GM18511 (cell line): ENCODE results near the gene PPIF.

Experiments
- ATAC-seq: cut with Tn5 transposase; IDR thresholded peaks from one replicate; pipeline ENCODE4 v1.9.1; 2021; ENCODE audit warnings: mild to moderate bottlenecking, moderate library complexity; ENCODE audit not compliant: unreplicated experiment

Gene PPIF

DNA sequence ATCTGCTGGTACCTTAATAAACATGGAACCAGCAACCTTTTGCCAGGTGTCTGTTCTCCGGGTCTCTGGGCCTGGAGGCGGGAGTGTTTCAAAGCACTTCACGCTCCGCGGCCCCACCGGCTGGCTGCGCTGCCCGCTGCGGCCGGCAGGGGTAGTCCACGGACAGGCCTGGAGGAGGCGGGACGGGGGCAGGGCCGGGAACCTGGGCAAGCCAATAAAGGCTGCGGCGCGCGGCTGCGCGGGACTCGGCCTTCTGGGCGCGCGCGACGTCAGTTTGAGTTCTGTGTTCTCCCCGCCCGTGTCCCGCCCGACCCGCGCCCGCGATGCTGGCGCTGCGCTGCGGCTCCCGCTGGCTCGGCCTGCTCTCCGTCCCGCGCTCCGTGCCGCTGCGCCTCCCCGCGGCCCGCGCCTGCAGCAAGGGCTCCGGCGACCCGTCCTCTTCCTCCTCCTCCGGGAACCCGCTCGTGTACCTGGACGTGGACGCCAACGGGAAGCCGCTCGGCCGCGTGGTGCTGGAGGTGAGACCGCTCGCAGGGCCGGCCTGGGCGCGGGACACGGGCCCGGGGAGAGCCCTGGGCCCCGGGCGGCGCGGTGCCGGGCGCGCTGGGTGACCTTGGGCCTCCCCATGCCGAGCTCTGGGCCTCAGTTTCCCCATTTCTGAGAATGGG, at the start of gene PPIF:
TSS of gene PPIF (plus strand) at position 244 of the 668 bp plus-strand sequence. CDS start at position 324, 80 bp downstream.
- peak; percentile 81 for ATAC-seq

GRCh38 chr10:79298403-79299244, 48.6 kb upstream of the PPIF start:
- no peak for ATAC-seq

- no peak for ATAC-seq
Observed at GRCh38 chr10:79299397-79300241, 47.6 kb upstream of the PPIF start.

DNA sequence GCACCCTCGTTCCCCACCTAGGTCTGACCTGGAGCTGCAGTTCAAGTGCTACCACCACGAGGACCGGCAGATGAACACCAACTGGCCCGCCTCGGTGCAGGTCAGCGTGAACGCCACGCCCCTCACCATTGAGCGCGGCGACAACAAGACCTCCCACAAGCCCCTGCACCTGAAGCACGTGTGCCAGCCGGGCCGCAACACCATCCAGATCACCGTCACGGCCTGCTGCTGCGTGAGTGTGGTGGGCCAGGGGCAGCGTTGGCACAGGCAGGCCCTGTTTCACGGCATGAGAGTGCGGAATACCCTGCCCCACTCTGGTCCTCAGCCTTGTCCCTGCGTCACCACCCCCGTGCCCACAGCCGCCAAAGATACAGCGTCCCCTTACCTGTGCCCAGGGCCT, 46.6 kb upstream of the PPIF start:
- ATAC-seq = no peak

DNA sequence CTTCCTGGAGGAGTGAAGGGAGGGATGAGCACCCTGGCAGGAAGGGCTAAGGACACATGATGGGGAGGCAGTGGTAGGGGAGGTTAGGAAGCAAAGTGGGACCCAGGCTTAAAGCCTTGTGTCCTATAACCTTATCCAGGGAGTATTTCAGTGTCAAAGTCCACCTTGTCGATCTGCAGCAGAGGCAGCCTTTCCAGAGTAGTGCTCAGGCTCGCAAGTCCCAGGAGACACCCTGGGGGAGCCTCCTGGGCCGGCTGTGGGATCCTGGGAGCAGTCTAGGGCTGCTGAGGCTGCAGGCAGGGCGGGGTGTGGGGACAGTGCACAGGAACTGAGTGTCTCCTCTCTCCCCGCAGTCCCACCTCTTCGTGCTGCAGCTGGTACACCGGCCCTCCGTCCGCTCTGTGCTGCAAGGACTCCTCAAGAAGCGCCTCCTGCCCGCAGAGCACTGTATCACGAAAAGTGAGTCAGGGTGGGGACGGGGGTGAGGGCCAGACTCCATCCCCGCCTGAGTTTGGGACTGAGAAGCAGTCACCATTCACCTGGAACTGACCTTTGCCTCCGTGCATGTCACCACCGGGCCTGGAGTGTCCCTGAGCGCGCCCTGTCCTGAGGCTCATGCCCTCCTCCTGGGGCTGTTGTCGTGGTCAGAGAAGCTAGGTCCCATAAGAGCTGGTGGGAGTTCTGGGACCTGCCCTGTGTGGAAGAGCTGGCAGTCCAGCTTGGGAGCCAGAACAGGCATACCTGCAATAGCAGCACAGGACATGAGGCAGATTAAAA, 45.3 kb upstream of the PPIF start:
- no peak for ATAC-seq

GRCh38 chr10:79303631-79304478, 43.4 kb upstream of the PPIF start:
- no peak for ATAC-seq

GRCh38 chr10:79304479-79305087, 42.7 kb upstream of the PPIF start:
- no peak for ATAC-seq

DNA sequence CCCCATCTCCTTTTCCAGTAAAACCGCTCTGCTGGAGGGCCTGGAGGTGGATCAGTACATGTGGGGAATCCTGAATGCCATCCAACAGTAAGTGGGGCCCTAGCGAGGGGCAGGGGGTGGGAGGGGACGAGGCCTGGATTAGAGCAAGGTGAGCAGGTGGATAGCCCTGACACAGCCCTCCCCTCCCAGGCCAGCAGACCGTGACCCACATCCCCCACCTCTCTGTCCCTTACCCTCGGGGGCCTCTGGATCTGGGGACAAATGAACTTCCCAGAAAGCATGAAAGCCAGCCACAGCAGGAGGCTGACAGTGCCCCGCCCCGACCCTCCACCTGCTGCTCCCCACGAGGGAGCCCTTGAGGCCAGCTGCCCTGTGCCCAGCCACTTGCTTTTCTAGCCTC, 41.8 kb upstream of the PPIF start:
- no peak for ATAC-seq

DNA sequence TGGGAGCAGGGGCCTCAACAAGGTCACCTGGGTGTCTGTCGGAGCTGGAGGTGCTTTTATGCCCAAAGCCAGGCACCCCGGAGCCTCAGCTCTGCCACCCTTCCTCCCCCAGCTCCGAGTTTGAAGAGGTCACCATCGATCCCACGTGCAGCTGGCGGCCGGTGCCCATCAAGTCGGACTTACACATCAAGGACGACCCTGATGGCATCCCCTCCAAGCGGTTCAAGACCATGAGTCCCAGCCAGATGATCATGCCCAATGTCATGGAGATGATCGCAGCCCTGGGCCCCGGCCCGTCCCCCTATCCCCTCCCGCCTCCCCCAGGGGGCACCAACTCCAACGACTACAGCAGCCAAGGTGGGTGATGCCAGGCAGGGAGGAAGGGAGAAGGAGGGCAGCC, 41.3 kb upstream of the PPIF start:
- ATAC-seq = no peak

DNA sequence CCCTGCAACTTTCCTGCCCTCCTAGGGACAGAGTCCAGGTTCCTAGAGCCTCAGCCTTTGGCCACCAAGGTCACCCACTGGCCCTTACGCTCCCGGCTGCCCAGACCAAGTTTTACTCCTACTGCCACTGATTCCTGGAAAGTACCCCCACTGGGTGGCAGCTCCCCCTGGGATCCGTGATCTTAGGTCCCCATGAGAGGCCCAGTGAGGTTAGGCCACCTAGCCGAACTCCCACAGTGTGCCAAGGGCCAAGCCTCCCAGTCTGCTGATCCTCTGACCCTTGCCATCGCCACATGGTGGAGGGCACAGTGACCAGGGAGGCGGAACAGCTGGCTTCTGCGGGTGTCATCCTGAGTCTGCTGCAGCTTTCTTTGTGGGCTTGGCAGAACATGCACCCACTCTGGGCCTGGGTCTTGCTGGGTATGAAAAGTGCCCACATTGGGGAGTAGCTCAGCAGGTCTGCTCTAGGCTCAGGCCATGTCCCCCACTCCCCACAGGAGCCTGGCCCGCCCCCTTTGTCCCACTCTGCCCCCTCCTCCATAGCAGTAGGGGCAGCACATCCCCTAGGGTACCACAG, 40.5 kb upstream of the PPIF start:
- no peak for ATAC-seq

DNA sequence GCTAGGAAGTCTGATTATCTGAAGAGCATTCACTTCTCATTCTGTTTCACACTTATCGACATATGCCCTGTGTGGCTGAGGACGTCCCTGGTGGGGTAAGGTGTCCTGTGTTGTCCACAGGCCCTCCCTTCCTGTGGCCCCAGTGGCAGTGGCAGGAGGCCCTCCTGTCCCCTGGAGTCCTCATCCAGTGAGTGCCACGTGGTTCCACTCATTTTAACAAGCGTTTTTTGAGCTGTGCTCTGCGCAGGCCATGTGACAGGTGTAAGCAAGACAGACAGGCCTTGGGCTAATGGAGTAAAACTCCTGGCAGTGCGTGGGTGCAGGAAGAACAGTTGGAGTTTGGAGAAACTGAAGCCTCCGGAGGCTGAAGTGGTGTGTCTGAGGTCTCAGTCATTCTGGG, 39.3 kb upstream of the PPIF start:
- ATAC-seq = no peak

GRCh38 chr10:79308969-79309665, 38.2 kb upstream of the PPIF start:
- ATAC-seq = no peak

DNA sequence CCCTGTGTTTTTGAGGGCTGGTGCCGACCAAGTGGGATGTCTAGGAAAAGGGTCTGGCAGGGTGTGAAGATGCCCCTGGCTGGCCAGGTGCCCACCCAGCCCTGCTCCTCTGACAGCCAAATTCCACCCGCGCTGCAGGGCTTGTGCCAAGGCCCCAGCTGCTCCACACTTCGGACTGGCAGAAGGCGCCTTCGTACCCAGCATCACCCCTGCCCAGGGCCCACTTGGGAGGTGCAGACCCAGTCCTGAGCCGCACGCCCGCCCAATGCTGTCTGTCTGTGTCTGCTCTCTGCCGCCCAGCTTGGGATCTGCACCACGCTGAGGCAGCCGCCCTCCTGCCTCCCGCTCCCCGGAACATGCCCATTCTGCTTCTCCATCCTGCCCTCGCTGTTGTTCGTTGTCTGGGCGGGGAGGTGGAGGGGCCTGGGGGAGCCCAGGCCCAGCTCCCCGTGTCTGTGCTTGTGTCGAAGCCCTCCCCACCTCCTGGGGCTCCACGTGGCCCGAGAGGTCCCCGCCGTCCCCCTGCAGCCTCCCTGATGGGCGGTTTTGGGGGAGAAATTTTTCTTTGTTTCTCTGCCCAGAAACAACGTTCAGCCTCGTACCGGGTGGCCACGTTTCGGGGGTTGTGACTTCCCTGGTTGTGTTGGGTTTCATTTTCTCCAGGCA, 36.9 kb upstream of the PPIF start:
- ATAC-seq = no peak

GRCh38 chr10:79310911-79311573, 36.2 kb upstream of the PPIF start:
- no peak for ATAC-seq

DNA sequence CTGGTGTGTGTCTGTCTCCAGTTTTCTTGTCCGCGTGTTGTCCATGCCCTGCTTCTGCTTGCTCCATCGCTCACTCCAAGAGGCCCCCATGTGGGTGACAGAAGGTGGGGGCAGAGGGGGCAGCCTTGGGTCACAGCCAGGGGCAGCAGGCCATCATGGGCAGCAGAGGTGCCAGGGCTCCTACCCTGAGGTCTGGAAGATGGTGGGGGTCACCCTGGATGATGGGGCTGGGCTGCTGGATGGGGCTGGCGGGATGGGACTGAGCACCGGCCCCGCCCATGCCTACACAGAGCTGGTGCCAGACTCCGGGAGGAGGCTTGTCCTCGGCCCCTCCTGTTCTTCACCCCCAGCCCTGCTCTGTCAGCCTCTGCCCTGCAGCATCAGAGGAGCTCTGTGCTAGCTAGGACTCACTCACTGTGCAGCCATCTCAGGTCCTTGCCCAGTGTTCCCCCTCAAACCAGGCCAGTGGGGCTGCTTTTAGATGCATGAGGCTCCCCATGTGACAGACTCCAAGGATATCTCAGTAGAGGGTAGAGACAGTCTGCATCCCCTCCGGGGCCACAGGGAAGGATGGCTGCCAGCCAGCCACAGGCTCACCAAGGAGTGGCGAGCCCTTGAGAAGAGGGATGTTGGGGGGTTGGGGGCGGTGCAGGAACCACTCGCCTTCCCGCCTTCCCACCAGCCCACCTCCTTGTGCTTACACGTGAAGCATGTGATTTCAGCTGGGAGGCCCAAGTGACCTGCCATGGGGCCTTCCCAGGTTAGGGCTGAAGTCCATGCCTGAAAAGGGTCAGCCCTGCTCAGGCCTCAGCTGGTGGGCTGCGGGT, 35.5 kb upstream of the PPIF start:
- ATAC-seq = no peak

GRCh38 chr10:79312601-79313187, 34.6 kb upstream of the PPIF start:
- ATAC-seq = no peak
